NCI-H1417 (cell line): ENCODE measurements around the gene GTF3C5.
A peak's percentile ranks its signal among the peaks of the same experiment; 100 is the strongest.

Experiments
- DNase-seq, 3 experiments: peaks; one replicate each; lab custom pipeline; 2025; lab: John Stamatoyannopoulos, UW

GTF3C5 gene

DNA sequence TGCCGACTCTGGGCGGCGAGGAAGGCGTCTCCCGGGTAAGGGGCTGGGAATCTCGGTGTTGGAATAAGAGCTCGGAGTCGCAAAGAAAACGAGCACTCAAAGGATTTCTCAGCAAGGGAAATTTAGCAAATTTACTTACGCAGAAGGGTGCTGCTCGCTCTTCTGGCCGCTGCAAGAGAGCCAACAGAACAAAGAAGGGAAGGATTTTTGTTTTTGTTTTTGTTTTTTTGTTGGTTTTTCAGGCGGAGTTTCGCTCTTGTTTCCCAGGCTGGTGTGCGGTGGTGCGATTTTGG lies 279 bp downstream of the GTF3C5 start:
- no peak for DNase-seq

DNA sequence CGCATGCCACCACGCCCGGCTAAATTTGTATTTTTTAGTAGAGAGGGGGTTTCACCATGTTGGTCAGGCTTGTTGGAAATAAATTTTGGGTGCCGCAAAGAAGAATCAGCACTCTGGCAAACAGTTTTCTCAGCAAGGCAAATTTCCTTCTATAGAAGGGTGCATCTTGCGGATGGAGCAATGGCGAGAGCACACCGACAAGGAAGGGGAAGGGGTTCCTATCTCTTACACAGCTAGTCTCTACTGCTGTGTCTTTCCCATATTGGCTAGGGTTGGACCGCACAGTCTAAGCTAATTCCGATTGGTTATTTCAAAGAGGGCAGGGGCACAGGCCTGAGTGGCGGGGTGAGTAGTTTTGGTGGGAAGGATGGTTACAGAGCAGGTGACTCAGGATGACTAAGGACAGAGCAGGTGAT lies 707 bp downstream of the GTF3C5 start:
- peak in 1 of 3 experiments; percentile 32 for DNase-seq

DNA sequence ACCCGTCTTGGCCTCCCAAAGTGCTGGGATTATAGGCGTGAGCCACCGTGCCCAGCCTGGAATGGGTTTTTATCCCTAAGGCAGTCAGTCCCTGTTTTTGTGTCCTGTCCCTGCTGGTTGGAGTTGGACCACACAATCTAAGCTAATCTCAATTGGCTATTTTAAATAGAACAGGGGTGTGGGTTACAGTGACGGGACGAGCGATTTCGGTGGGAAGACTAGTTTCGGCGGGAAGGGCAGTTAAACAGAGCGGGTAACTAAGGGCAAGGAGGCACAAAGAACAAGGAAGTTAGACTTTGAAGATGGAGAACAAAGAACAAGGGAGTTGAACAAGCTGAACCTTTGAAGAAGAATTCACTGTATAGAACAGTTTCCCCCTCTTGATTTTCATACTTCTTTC lies 1.4 kb downstream of the GTF3C5 start:
- DNase-seq, result no peak

DNA sequence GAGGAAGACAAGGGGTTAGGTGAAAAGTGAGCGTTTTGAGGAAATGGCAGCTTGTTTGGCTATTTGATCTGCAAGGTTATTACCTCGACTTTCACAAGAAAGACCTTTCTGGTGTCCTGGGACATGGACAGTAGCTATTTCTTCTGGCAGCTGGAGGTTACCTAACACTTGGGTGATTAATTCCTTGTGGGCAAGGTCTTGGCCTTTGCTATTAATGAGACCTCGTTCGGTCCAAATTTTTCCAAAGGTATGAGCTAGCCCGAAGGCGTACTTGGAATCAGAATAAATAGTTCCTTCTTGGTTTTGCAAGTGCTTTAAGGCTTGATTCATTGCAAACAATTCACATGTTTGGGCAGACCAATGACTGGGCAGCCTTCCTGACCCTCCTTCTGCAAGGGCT lies 4.9 kb downstream of the GTF3C5 start:
- DNase-seq, result no peak

DNA sequence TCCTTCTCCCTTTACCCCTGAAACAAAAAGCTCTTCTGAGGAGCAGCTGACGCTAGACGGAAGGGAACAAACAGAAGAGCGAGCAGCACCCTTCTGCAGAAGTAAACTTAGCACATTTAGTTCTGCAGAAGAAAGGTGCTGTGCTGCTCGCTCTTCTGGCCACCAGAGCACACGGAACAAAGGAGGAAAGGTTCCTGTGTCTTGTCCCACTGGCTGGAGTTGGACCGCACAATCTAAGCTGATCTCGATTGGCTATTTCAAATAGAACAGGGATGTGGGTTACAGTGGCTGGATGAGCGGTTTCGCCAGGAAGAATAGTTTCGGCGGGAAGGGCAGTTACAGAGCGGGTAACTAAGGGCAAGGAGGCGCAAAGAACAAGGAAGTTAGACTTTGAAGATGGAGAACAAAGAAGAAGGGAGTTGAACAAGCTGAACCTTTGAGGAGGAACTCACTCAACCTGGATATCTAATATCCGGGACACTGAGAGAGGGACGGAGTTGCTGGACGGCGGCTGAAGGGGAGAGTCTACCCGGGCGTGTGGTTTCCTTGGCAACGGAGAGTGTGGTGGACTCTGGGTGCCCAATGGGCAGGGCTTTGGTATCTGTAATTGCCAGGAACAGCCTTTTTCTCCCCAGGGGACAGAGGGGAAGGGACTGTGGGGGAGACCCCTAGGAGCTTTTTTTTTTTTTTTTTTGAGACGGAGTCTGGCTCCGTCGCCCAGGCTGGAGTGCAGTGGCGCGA lies 7.1 kb downstream of the GTF3C5 start:
- DNase-seq, result no peak

DNA sequence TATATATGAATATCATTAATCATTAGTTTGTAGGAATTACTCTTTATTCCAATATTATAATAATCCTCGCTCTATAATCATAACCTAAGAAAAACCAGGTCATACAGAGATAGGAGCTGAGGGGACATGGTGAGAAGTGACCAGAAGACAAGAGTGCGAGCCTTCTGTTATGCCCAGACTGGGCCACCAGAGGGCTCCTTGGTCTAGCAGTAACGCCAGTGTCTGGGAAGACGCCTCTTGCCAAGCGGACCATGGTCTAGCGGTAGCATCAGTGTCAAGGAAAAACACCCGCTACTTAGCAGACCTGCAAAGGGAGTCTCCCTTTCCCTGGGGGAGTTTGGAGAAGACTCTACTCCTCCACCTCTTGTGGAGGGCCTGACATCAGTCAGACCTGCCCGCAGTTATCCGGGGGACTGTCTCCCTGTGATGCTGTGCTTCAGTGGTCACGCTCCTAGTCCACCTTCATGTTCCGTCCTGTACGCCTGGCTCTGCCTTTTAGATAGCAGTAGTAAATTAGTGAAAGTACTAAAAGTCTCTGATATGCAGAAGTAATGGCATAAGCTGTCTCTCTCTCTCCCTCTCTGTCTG lies 10.2 kb downstream of the GTF3C5 start:
- peak in 2 of 3 experiments; percentile 17 to 53 for DNase-seq

DNA sequence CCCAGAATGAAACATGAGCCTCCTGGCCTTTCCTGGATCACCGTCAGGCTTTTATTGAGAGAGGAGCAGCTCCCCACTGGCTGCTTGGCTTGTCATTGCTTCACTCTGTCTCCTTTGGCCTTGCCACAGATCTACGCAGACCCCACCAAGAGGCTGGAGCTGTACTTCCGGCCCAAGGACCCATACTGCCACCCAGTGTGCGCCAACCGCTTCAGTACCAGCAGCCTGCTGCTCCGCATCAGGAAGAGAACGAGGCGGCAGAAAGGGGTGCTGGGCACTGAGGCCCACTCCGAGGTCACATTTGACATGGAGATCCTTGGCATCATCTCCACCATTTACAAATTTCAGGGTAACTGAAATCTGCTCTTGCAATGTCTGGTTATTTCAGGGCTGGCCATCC lies 11.2 kb downstream of the GTF3C5 start:
- no peak for DNase-seq

DNA sequence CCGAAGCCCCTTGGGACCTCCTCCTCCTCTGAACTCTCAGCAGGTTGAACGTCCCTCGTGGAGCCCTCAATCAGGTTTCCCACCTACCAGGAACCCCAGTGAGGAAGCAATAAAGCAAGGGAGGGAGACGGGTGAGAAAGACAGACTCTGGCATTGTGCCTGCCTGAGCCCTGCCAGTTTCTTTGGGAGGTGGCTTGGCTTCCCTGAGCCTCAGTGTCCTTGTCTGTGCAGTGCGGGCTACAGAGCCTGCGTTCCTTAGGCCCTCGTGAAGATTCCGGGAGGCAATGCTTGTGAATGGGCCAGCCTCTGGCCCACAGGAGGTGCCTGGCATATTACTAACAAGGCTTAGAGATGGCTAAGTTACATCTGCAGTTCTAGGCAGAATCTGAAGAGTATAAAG lies 11.9 kb downstream of the GTF3C5 start:
- no peak for DNase-seq

DNA sequence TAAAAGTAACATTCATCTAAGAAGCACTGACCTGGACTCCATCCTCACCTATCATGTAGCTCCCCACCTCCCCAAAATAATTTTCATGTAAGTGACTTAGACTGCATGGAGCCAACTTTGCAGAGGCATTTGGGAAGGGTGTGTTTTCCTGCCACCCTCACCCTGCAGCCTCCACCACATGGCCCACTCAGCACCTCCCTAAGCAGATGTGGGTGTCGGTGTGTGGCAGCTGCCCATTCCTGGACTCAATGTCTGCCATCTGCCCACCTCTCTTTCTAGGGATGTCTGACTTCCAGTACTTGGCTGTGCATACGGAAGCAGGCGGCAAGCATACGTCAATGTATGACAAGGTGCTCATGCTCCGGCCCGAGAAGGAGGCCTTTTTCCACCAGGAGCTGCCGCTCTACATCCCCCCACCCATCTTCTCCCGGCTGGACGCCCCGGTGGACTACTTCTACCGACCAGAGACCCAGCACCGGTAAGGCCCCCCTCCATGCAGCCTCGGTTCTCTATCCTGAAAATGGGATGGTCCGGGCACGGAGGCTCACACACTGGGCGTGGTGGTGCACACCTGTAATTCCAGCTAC lies 12.7 kb downstream of the GTF3C5 start:
- no peak for DNase-seq

DNA sequence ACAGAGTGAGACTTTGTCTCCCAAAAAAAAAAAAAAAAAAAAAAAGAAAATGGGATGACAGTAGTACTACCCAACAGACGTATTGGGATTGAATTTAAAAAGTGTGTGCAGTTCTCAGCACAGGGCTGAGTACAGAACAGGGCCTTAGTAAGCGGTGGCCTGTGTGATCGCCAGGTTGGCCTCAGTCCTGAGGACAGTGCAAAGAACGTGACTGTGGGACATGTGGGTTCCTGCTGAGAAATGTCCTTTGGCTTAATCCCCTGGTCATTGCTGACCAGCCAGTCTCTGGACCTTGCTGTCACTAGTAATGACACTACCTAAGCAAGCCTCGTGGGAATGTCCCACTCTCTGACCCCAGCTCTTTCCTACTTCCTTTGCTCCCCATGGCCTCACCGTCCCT lies 13.3 kb downstream of the GTF3C5 start:
- no peak for DNase-seq

DNA sequence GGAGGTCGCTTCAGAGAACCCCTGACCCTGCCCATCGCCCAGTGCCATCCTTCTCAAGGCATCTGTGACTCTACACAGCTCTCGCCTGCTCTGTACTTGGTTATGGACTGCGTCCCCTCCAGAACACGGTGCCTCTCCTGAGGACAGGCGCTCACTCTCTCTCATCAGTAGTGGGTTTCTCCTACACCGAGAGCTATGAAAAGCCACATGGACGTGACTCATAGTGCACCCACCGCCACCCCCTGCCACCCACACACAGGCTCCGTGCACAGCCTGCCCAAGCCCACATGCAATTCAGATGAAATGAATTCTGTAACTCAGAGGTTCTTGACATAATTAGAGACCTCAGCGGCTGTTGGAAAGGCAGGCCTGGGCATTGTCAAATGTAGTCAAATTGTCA lies 13.9 kb downstream of the GTF3C5 start:
- no peak for DNase-seq

DNA sequence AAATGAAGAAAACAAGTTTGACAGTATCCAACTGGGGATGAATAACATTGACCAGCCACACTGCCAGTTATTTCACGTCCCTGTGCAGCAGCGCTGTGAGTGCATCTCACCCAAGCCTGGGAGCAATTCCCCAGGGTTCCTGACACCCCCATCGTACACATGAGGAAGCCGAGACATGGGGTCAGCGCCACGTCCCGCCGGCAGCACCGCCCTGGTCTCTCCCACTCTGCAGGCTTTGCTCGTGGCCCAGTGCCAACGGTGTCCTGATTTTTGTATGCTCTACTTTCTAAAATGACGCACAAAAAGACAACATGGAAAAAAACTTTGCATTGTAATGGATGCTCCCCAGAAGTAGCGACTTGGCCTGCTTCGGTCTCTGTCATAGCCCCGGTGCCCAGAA lies 14.3 kb downstream of the GTF3C5 start:
- no peak for DNase-seq

DNA sequence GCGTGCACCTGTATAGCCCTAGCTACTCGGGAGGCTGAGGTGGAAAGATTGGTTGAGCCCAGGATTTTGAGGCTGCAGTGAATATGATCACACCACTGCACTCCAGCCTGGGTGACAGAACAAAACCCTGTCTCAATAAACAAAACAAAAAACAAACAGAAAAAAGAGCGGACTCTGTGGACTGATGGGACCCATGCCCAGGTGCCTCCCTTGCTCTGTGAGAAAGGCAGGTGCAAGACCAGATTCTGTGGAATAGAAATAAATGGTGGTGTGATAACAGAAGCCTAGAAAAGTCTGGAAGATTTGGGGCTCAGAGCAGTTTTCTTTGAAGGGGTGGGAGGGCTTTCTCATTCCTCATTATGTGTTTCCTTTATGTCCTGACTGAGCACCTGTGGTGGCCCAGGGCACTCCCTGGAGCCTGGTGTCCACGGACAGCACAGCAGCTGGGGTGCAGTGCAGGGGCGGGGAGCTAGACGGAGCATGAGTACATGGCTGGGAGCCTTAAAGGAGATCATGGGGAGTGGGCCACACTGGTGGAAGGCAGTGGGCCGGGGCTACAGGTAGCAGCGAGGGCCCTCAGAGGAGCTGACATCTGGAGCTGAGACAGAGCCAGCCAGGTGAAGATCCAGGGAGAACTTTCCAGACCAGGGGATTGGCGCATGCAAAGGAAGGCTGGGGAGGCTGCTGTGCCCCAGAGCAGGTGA lies 15.6 kb downstream of the GTF3C5 start:
- DNase-seq, result no peak

DNA sequence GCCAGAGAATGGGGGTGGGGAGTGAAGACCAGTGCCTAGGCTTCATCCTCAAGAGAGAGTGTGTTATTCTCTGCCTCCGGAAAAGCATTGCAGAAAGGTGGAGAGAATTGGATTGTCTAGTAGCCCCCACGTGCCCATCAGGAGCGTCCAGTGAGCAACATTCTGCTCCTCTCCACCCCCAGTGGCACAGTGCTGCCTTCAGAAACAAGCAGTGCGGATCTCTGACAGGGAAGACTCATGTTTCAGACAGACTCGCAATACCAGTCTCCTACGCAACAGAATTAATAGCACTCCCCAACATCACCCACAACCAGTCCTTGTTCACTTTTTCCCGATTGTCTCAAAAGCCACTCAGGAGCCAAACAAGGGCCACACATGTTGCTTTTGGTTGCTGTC lies 16.1 kb downstream of the GTF3C5 start:
- no peak for DNase-seq

DNA sequence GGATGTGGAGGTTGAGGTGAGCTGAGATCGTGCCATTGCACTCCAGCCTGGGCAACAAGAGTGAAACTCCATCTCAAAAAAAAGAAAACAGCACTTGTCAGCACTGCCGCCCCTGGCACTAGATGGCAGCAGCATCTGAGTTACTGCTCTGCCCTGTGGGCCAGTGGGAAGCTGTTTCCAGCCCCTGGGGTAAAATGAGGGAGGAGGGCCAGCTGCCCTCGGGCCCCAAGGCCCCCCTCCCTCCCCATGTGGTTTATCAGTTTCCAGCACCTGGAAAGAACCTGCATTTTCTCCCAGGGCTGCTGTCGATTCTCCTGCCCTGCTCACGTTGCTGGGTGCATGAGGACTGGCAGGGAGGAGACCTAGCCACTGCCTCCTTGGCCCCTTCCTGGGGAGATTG lies 17.8 kb downstream of the GTF3C5 start:
- peak in 2 of 3 experiments; percentile 43 to 44 for DNase-seq

DNA sequence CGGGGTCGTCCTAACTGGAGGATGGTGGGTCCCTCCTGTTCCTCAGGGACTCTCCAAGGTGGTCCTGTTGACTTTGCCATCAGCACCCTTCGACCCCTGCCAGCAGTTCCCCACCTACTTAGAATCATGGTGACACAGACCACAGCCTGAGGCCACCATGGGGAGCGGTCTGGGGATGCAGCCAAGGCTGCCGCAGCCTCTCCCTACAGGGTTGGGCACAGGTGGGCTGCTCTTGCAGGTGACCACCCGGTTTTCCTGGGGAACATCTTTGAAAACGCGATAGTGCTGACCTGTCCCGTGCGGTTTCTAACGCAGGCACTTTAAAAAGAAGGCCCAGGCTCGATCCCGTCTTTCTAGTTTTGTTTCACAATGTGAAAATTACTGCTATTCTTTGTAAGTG lies 18.2 kb downstream of the GTF3C5 start:
- DNase-seq, result no peak

DNA sequence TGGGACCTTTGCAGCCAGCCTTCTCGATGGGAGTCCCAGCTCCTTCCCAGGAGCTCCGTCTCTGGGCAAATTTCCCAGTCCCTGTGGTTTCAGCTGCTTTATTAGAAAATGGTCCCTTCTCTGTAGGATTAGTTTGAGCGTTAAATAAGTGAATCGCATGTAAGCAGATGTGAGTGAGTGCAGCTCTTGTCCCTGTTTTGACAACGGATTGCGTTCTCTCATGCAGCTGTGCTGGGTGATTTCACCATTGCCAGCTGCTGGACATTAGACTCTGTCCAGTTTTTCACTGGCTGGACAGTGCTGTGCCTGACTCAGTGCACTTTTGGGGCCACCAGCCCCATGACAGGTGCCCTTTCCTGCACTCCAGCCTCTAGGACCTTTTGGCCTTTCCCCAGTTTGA lies 19.3 kb downstream of the GTF3C5 start:
- no peak for DNase-seq

DNA sequence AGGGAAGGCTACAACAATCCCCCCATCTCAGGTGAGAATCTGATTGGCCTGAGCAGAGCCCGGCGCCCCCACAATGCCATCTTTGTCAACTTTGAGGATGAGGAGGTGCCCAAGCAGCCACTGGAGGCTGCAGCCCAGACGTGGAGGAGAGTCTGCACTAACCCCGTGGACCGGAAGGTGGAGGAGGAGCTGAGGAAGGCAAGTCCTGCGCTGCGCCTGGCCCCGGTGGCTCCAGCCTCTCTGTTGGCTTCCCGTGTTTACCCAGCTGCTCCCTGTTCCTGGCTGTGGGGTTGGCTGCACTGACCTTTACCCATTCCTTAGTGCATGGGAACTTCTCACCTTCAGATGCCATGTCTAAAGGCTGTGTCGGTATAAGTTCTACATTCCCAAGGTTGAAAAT lies 20.0 kb downstream of the GTF3C5 start:
- DNase-seq, result peak in 2 of 3 experiments; percentile 53 to 77

DNA sequence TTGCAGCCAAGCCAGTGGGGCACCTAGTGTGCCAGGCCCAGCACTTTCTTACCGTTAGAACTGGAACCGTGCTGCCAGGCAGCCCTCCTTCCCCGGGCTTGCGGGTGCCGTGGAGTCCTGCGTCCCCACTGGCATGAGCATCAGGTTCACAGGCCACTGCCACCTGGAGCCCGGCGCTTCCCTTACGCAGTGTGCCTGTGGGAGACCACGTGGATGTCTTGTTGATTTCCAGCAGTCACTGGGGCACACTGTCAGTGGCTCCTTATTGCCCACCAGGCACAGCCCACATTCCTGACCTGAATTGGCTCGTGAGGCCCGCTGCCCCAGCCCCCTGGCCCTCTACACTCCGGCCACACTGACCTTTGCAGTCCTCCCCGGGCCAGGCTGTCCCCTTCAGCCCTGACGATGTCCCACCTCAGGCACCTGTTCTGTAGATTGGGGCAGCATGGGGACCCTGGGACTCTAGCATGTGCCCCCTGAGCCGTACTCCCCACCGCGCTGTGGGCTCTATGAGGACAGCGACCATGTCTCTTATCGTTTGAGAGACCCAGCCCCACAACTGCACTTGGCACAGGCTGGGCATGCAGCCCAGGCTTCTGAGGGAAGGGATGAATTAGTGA lies 20.6 kb downstream of the GTF3C5 start:
- DNase-seq, result no peak

DNA sequence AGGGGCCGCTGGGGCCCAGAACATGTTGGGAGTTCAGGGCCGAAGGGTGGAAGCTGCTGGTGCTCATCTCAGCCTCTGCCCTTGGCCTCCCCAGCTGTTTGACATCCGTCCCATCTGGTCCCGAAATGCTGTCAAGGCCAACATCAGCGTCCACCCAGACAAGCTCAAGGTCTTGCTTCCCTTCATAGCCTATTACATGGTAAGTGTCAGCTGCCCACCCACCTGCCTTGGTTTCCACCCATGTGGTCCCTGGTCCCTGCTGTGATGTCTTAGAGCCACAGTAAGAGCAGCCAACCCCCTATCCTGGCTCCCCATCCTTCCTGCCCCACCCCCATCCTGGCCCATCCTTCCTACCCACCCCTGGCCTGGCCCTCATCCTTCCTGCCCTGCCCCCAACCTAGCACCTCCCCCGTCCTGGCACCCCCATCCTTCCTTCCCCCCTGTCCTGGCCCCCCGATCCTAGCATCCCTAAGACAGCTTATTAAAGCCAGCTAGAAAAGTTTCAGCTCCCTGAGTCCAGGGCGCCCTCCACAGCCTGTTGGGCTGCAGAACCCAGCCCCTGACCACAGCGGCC lies 21.3 kb downstream of the GTF3C5 start:
- no peak for DNase-seq

DNA sequence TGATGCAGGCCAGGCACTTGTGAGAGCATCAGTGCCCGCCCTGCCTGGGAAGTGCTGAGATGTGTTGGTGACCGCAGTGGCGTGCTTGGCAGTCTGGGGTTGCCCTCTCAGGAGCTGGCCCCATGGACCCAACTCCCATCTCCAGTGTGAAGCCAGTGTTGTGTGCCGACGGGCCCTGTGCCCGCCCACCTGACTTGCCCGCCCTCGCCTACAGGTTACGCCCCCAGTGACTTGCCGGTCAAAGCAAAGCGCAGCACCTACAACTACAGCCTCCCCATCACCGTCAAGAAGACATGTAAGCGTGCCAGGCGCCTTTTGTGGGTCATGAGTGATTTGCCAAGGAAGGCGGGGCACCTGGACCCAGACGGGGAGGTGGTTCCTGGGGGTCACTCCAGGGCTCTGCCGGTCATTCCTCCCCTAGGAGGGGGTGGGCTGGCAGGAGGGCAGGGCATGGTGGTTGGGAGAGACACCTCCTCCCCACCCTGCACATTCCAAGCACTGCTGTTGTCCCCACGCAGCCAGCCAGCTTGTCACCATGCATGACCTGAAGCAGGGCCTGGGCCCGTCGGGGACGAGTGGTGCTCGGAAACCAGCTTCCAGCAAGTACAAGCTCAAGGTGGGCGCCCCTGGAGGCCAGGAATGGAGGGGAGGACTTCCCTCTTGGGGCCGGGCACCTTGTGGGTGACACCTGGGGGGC lies 23.5 kb downstream of the GTF3C5 start:
- DNase-seq, result no peak

DNA sequence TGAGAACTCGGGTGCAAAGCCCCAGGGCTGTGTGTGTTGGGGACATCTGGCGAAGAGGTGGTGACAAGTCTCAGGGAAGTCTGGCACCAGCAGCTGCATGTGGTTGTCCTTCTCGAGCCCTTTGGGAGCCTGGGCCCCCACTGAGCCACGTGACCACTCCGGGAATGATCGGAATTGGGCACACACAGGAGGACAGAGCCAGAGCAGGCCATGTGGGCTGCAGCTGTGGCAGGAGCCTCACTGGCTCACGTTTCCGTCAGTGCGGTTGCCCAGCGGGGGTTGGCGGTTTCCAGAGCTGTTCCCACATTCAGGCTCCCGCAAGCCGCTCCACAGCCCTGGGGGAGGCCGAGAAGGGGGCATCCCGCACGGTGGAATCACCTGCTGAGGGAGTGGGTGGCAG lies 24.2 kb downstream of the GTF3C5 start:
- DNase-seq, result no peak
